ENCODE results near the gene SIRT7. TPM values are rescaled to one million over a fixed set of nuclear protein-coding genes. Genes with fewer than 3 reads are reported as not detected.
"Not testable (repeated sequence)": the region's sequence is repeated elsewhere in the genome, so short reads cannot be mapped to it uniquely, and the experiment has no call there.

The SIRT7 gene
- total RNA-seq, 2 donors from 2014 or later, result 42.2 to 44.2 TPM

DNA sequence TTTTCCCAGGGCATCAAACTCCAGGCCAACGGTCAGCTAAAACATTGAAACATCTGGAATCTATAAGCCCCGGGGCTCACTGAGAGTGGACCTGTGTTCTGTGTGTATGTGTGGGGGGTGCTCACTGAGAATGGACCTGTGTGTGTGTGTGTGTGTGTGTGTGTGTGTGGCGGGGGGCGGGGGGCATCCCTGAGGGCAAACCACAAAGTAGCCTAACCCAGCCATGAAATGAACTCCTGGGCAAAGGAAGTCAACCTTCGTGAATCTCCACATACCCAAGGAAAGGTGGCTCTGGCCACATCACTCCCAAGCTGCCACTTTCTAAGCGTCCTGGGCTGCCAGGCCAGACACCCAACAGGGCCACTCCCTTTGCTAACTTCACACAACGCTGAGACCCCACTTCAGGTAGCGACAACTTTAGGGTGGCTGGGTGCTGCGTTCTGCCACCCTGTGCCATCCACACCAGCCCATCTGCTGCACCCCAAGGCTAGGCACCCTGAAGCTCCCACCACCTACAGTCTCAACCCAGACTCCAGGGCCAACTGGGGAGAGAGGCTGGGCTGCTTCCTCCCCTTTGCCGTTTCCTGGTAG is 8.0 kb upstream of the SIRT7 start:
- Mint-ChIP-seq H3K4me3 (peak overlapping the region; percentile 95 to 97), H3K36me3 (ENCODE audit: insufficient read depth in 2 of 2) (peaks cover 2% of the 10 kb centered on the region in 2 donors), H3K27me3 (ENCODE audit: low read depth) (no peaks in the 10 kb centered on the region), H3K27ac (peak overlapping the region; percentile 92), H3K9me3 (no peaks in the 10 kb centered on the region), H3K4me1 (ENCODE audit: low read depth) (peaks cover 40% of the 10 kb centered on the region)
- ATAC-seq (replicated peaks in 1 of 2) (no peak), DNase-seq (no peak)

- no peak overlapping the region for H3K27ac Mint-ChIP-seq
- no peaks in the 10 kb centered on the region for H3K27me3 Mint-ChIP-seq (ENCODE audit: low read depth)
- peak overlapping the region; percentile 18 to 97 for H3K4me3 Mint-ChIP-seq
- peaks cover 38% of the 10 kb centered on the region for H3K4me1 Mint-ChIP-seq (ENCODE audit: low read depth)
- no peaks in the 10 kb centered on the region for H3K9me3 Mint-ChIP-seq
- ATAC-seq (replicated peaks in 1 of 2) (no peak), DNase-seq (no peak)
- H3K36me3 Mint-ChIP-seq (ENCODE audit: insufficient read depth in 2 of 2), result peaks cover 2% of the 10 kb centered on the region in 2 donors
Measured at GRCh38 chr17:81924557-81925532, 6.9 kb upstream of the SIRT7 start.

GRCh38 chr17:81923302-81924260 is 5.6 kb upstream of the SIRT7 start:
- no peak overlapping the region for H3K27ac Mint-ChIP-seq

GRCh38 chr17:81922566-81923301 is 4.8 kb upstream of the SIRT7 start:
- Mint-ChIP-seq H3K36me3 (ENCODE audit: insufficient read depth in 2 of 2) (peaks cover 2% of the 10 kb centered on the region in 2 donors), H3K9me3 (no peaks in the 10 kb centered on the region), H3K4me1 (ENCODE audit: low read depth) (peaks cover 46% of the 10 kb centered on the region), H3K27me3 (ENCODE audit: low read depth) (no peaks in the 10 kb centered on the region), H3K4me3 (peak overlapping the region in 1 of 2 donors; percentile 58), H3K27ac (no peak overlapping the region)
- no peak for DNase-seq
- no peak for ATAC-seq (replicated peaks in 1 of 2)

More at GRCh38 chr17:81923302-81924260, 5.6 kb upstream of the SIRT7 start:
- H3K36me3 Mint-ChIP-seq (ENCODE audit: insufficient read depth in 2 of 2), result peaks cover 2% of the 10 kb centered on the region in 2 donors
- no peak for DNase-seq
- H3K4me1 Mint-ChIP-seq (ENCODE audit: low read depth), result peaks cover 39% of the 10 kb centered on the region
- no peaks in the 10 kb centered on the region for H3K27me3 Mint-ChIP-seq (ENCODE audit: low read depth)
- no peaks in the 10 kb centered on the region for H3K9me3 Mint-ChIP-seq
- ATAC-seq (replicated peaks in 1 of 2), result no peak
- H3K4me3 Mint-ChIP-seq, result peak overlapping the region in 1 of 2 donors; percentile 97

- no peak for ATAC-seq (replicated peaks in 1 of 2)
- H3K27ac Mint-ChIP-seq, result no peak overlapping the region
- no peaks in the 10 kb centered on the region for H3K27me3 Mint-ChIP-seq (ENCODE audit: low read depth)
- no peak overlapping the region for H3K4me3 Mint-ChIP-seq
- no peak for DNase-seq
- H3K36me3 Mint-ChIP-seq (ENCODE audit: insufficient read depth in 2 of 2), result peaks cover 0 to 2% of the 10 kb centered on the region in 2 donors
- H3K4me1 Mint-ChIP-seq (ENCODE audit: low read depth), result peaks cover 49% of the 10 kb centered on the region
- no peaks in the 10 kb centered on the region for H3K9me3 Mint-ChIP-seq
Measured at GRCh38 chr17:81921996-81922565, 4.1 kb upstream of the SIRT7 start.

- no peak for ATAC-seq (replicated peaks in 1 of 2)
- Mint-ChIP-seq H3K4me3 (no peak overlapping the region), H3K9me3 (no peaks in the 10 kb centered on the region), H3K27ac (no peak overlapping the region), H3K27me3 (ENCODE audit: low read depth) (no peaks in the 10 kb centered on the region), H3K36me3 (ENCODE audit: insufficient read depth in 2 of 2) (peaks cover 0 to 2% of the 10 kb centered on the region in 2 donors), H3K4me1 (ENCODE audit: low read depth) (peaks cover 54% of the 10 kb centered on the region)
- no peak for DNase-seq
Measured at GRCh38 chr17:81921537-81921862, 3.5 kb upstream of the SIRT7 start.

GRCh38 chr17:81920612-81921536 is 2.9 kb upstream of the SIRT7 start:
- ATAC-seq (replicated peaks in 1 of 2) (no peak), DNase-seq (no peak)
- Mint-ChIP-seq H3K4me3 (no peak overlapping the region), H3K27ac (no peak overlapping the region), H3K4me1 (ENCODE audit: low read depth) (peaks cover 54% of the 10 kb centered on the region), H3K27me3 (ENCODE audit: low read depth) (no peaks in the 10 kb centered on the region), H3K36me3 (ENCODE audit: insufficient read depth in 2 of 2) (peaks cover 0 to 3% of the 10 kb centered on the region in 2 donors), H3K9me3 (no peaks in the 10 kb centered on the region)

DNA sequence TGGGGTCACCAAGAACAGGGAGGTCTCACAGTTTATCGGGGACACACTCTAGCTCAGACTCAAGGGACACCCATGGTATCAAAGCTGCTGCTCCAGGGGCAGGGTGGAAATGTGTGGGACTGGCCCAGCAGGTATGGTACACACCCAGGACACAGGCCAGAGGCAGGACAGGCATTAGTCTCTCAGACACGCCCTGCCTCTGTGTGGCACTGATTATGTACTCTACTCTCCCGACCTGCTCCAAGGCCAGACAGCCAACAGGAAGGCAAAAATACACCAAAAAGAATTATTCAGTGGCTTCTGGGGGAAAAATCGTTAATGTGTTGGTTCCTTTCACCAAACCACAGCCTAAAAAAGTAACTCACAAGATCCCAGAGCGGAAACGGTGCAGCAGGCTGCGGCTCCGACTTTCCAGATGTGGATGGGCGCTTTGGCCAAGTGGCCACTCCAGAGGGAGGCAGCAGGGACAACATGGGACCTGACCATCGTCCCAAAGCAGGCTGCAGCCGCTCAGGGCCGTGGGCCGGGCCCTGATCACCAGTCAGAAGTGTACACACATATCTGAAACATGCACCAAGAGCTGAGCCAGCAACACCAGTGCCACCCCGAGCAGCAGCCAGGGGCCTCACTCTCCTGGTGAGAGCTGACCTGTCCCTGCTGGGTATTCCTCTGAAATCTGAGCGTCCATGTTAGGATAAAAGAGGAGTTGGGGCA is 1.0 kb upstream of the SIRT7 start:
- no peaks in the 10 kb centered on the region for H3K27me3 Mint-ChIP-seq (ENCODE audit: low read depth)
- peaks cover 0 to 5% of the 10 kb centered on the region in 2 donors for H3K36me3 Mint-ChIP-seq (ENCODE audit: insufficient read depth in 2 of 2)
- ATAC-seq (replicated peaks in 1 of 2) (no peak), DNase-seq (no peak)
- peaks cover 43% of the 10 kb centered on the region for H3K4me1 Mint-ChIP-seq (ENCODE audit: low read depth)
- H3K27ac Mint-ChIP-seq, result peak overlapping the region; percentile 90
- H3K4me3 Mint-ChIP-seq, result peak overlapping the region in 1 of 2 donors; percentile 4
- no peaks in the 10 kb centered on the region for H3K9me3 Mint-ChIP-seq

DNA sequence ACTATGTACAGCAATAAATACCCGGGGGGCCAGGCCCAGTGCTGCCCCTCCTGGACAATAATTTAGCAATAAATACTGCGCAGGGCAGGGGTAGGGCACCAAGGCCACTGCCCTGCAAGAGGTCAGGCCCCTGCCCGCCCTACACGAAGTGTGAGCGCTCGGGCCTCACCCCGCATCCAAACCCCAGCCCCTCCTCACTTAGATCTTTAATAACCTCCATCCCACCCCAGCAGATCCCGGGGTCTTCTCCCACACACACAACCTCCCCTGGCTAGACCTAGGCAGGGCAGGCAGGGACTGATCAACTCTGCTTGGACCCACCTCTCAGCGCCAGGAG is 325 bp upstream of the SIRT7 start:
- H3K4me3 Mint-ChIP-seq, result peak overlapping the region; percentile 84 to 90
- DNase-seq; H3K9me3 Mint-ChIP-seq; H3K27me3 Mint-ChIP-seq (ENCODE audit: low read depth); H3K36me3 Mint-ChIP-seq (ENCODE audit: insufficient read depth in 2 of 2): not testable (repeated sequence)
- H3K27ac Mint-ChIP-seq, result peak overlapping the region; percentile 90
- ATAC-seq (replicated peaks in 1 of 2), result peak; percentile 47 to 49
- H3K4me1 Mint-ChIP-seq (ENCODE audit: low read depth), result peaks cover 40% of the 10 kb centered on the region

- peaks cover 1 to 11% of the 10 kb centered on the region in 2 donors for H3K36me3 Mint-ChIP-seq (ENCODE audit: insufficient read depth in 2 of 2)
- H3K9me3 Mint-ChIP-seq, result no peaks in the 10 kb centered on the region
- H3K4me1 Mint-ChIP-seq (ENCODE audit: low read depth), result peaks cover 50% of the 10 kb centered on the region
- DNase-seq (peak in 1 of 2 donors; percentile 23), ATAC-seq (replicated peaks in 1 of 2) (no peak)
- H3K27ac Mint-ChIP-seq, result peak overlapping the region; percentile 67
- H3K4me3 Mint-ChIP-seq, result peak overlapping the region; percentile 84 to 90
- no peaks in the 10 kb centered on the region for H3K27me3 Mint-ChIP-seq (ENCODE audit: low read depth)
Measured at GRCh38 chr17:81916234-81917001, 1.6 kb downstream of the SIRT7 start.
